Peyer's patch (tissue), 4 donors: ENCODE results near the gene GPR158. TPM values are rescaled to one million over a fixed set of nuclear protein-coding genes. Genes with fewer than 3 reads are reported as not detected.
A peak's percentile ranks its signal among the peaks of the same experiment; 100 is the strongest.

Source experiments
- DNase-seq, 3 donors: peaks; one replicate each; pipeline ENCODE4 v3.0.0-alpha.2; 2017 to 2019
- H3K27ac ChIP-seq, 4 donors: fragments of 200-600 bp; sonication (generic); one replicate each; pipeline ENCODE4 v1.5.1; 2016 to 2019
- H3K27me3 ChIP-seq, 2 donors: fragments of 200-600 bp; sonication (generic); one replicate each; pipeline ENCODE4 v1.5.1; 2019
- H3K36me3 ChIP-seq, 3 donors: fragments of 200-600 bp; sonication (generic); one replicate each; pipeline ENCODE4 v1.5.1; 2016 to 2019
- H3K4me1 ChIP-seq, 4 donors: fragments of 200-600 bp; sonication (generic); one replicate each; pipeline ENCODE4 v1.5.1; 2016 to 2019
- H3K4me3 ChIP-seq, 4 donors: fragments of 200-600 bp; sonication (generic); 1 replicate in 3 of 4; 2 replicates in 1 of 4; pipeline ENCODE4 v1.5.1; 2016 to 2019; ENCODE audit warnings: mild to moderate bottlenecking in 1 of 4
- H3K9me3 ChIP-seq, 4 donors: fragments of 200-600 bp; sonication (generic); one replicate each; pipeline ENCODE4 v1.5.1; 2016 to 2019; ENCODE audit warnings: mild to moderate bottlenecking in 1 of 4
- POLR2A ChIP-seq, 2 donors: fragments of 450-650 bp; IDR thresholded peaks; one replicate each; pipeline ENCODE4 v1.5.1; 2017; ENCODE audit warnings: antibody characterized with exemption in 2 of 2, mild to moderate bottlenecking in 2 of 2, moderate library complexity in 2 of 2
- total RNA-seq, 4 donors: library from RNA; depleted of rRNA; stranded (reverse); fragments of >200 nt; gene quantifications; one replicate each; pipeline ENCODE4 v1.1.0, GENCODE V29; 2016
- TF ChIP-seq, protein P1 (sequence below), 6 experiments: fragments of 450-650 bp in 4 of 6; fragments of 200-600 bp in 2 of 6; sonication (generic) in 1 of 6; IDR thresholded peaks; one replicate each; pipeline ENCODE4 v1.5.1; 2017 to 2019; ENCODE audit warnings: antibody characterized with exemption in 6 of 6, mild to moderate bottlenecking in 3 of 6, moderate library complexity in 1 of 6

GPR158 gene
- total RNA-seq, 4 donors from 2014 or later, result under 0.01 to 0.28 (median 0.27) TPM; not detected in 1

DNA sequence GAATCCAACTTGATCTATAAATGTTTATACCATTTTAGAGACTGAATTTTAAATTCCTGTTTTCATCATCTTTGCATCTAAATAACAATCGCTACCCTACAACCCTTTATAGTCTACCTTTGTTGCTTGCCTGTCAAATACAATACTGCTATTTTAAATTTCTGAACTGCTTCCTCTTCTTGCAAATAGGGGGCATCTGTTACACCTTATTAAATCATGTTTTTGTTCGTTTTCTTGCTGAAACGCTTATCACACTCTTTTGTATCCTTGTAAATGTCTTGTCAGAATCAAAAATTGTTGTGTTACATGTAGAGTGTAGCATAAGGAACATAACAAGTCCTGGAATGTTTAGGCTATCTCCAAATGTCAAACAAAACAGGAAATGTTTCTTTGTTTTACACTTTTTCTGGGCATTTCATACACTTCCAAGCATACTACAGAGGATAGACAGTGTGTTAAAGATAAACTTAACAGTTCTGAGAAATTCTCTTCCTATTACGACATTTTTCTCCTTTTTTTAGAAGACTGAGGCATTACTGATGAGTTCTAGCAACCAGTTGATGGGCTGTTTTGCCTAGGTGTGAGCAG is 281.3 kb downstream of the GPR158 start:
- no peaks in the 10 kb centered on the region for H3K36me3 ChIP-seq
- no peak overlapping the region for H3K27ac ChIP-seq
- H3K4me1 ChIP-seq, result no peaks in the 10 kb centered on the region
- no peak for TF ChIP-seq POLR2A (IDR thresholded peaks at IDR 0.05)
- TF ChIP-seq, protein P1, sequence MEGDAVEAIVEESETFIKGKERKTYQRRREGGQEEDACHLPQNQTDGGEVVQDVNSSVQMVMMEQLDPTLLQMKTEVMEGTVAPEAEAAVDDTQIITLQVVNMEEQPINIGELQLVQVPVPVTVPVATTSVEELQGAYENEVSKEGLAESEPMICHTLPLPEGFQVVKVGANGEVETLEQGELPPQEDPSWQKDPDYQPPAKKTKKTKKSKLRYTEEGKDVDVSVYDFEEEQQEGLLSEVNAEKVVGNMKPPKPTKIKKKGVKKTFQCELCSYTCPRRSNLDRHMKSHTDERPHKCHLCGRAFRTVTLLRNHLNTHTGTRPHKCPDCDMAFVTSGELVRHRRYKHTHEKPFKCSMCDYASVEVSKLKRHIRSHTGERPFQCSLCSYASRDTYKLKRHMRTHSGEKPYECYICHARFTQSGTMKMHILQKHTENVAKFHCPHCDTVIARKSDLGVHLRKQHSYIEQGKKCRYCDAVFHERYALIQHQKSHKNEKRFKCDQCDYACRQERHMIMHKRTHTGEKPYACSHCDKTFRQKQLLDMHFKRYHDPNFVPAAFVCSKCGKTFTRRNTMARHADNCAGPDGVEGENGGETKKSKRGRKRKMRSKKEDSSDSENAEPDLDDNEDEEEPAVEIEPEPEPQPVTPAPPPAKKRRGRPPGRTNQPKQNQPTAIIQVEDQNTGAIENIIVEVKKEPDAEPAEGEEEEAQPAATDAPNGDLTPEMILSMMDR (IDR thresholded peaks at IDR 0.05), result no peak
- H3K9me3 ChIP-seq, result no peaks in the 10 kb centered on the region
- no peak for DNase-seq
- no peak overlapping the region for H3K4me3 ChIP-seq
- H3K27me3 ChIP-seq, result no peaks in the 10 kb centered on the region

DNA sequence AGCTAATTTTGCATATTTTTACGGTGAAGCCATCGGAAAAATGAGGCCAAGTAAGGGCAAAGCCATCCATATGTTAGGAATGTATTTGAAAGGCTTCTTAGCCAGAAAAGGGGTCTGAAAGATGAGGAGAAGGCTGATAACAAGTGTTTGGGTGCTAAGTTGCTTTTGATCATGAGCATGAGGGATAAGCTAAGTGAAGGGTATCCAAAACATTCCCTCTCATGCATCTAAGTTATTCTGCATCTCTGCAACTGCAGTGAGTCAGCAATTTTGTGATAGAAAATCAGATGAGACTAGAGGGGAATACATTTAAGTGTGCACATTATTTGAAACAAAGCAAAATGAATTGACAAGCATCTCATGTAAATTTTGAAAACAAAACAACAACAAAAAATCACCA is 282.8 kb downstream of the GPR158 start:
- no peak for DNase-seq
- no peaks in the 10 kb centered on the region for H3K4me1 ChIP-seq

DNA sequence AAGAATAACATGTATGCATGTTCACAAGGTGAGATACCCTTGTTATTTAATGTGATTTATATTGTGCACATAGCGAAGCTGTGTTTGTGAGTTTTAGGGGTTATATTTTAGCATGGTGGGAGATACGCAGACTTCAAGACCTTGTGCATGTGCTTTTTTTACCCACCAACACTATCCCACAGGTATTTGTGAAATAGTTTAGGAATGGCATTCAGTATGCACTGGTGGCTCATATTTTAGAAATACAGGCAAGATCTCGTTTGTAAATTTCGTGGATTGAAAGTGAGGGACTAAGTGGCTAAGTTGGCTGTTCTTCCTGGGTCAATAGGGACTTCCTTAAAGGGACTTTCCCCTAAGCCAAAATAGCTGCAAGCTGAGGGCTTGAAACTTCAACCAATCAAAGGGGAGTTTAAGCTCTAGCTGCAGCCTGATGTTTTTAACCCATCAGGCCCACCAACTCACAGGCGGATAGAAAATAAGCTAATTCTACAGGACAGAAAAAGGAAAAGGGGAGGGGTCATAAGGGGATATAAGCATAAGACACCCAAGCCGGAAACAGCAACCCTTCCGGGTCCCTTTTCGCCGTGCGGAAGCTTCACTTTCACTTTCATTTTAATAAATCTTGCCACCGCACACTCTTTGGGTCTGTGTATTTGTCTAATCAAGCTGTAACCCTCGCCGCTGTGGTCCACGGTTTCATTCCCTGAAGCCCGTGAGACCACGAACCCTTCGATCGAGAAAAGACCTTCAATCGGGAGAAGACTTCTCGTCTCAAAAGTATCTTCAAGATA is 291.0 kb downstream of the GPR158 start:
- H3K36me3 ChIP-seq, result no peaks in the 10 kb centered on the region
- no peak overlapping the region for H3K27ac ChIP-seq
- H3K4me3 ChIP-seq, result peak overlapping the region in 1 of 4 donors; percentile 7
- no peaks in the 10 kb centered on the region for H3K27me3 ChIP-seq
- DNase-seq, result no peak
- H3K4me1 ChIP-seq, result no peaks in the 10 kb centered on the region
- H3K9me3 ChIP-seq, result no peaks in the 10 kb centered on the region
- TF ChIP-seq POLR2A (IDR thresholded peaks at IDR 0.05), result no peak
- TF ChIP-seq, protein P1 (IDR thresholded peaks at IDR 0.05), result no peak

More for the DNA sequence above, 282.8 kb downstream of the GPR158 start:
- no peak overlapping the region for H3K27ac ChIP-seq
- no peak overlapping the region for H3K4me3 ChIP-seq
- no peaks in the 10 kb centered on the region for H3K27me3 ChIP-seq
- no peak for TF ChIP-seq POLR2A (IDR thresholded peaks at IDR 0.05)
- TF ChIP-seq, protein P1 (IDR thresholded peaks at IDR 0.05), result no peak
- no peaks in the 10 kb centered on the region for H3K36me3 ChIP-seq
- no peaks in the 10 kb centered on the region for H3K9me3 ChIP-seq

DNA sequence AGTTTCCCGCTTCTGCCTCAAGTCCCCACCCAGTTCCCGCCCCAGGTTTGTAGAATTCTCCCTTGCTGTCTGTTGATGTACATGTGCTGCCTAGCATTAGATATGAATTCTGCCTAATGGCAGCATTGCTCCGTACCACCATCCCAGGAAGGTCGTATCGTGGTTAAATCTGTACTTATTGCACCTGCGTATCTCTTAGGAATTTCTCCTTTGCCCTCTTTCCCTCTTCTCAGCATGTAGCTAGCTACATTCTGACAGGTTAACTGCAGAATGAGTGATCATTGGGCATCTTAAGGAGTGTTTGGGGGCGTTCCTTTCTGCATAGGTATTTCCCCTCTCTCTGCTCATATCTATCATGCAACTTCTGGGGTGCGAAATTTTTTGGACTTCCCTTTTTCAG is 293.1 kb downstream of the GPR158 start:
- no peaks in the 10 kb centered on the region for H3K36me3 ChIP-seq
- H3K27ac ChIP-seq, result no peak overlapping the region
- no peaks in the 10 kb centered on the region for H3K4me1 ChIP-seq
- H3K9me3 ChIP-seq, result no peaks in the 10 kb centered on the region
- no peak overlapping the region for H3K4me3 ChIP-seq
- no peak for DNase-seq
- TF ChIP-seq POLR2A (IDR thresholded peaks at IDR 0.05), result no peak
- TF ChIP-seq, protein P1 (IDR thresholded peaks at IDR 0.05), result no peak
- H3K27me3 ChIP-seq, result no peaks in the 10 kb centered on the region

DNA sequence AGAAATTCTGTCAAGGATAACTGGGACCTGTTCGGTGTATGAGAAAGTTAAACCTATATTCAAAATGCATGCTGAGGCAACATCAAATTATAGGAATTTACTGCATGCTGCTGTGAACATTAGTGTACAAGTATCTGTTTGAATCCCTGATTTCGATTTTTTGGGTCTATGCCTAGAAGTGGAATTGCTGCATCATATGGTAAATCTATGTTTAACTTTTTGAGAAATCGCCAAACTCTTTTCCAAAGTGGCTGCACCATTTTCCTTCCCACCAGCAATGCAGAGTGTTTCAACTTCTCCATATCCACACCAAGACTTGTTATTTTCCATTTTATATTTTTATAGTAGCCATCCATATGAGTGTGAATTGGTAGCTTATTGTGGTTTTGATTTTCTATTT is 306.7 kb downstream of the GPR158 start:
- TF ChIP-seq POLR2A (IDR thresholded peaks at IDR 0.05), result no peak
- TF ChIP-seq, protein P1 (IDR thresholded peaks at IDR 0.05), result no peak
- Histone ChIP-seq H3K9me3 (no peaks in the 10 kb centered on the region), H3K36me3 (no peaks in the 10 kb centered on the region)

More for the DNA sequence above, 306.7 kb downstream of the GPR158 start:
- Histone ChIP-seq H3K4me3 (no peak overlapping the region), H3K27ac (no peak overlapping the region), H3K27me3 (no peaks in the 10 kb centered on the region), H3K4me1 (no peaks in the 10 kb centered on the region)
- DNase-seq, result no peak
